Thymus (tissue), 11 donors: ENCODE results near the gene PKNOX2. TPM values are rescaled to one million over a fixed set of nuclear protein-coding genes. Genes with fewer than 3 reads are reported as not detected.

Source experiments
- DNase-seq, 9 donors: peaks; one replicate each; pipeline ENCODE4 v3.0.0-alpha.2; 2013; ENCODE audit warnings: low spot score in 9 of 9, low read depth in 6 of 9, missing footprints in 1 of 9
- H3K27ac ChIP-seq, 2 donors: one replicate each; pipeline ENCODE4 v1.5.1; 2013; ENCODE audit warnings: control low read depth in 1 of 2, low read depth in 1 of 2, low read length in 1 of 2, mild to moderate bottlenecking in 1 of 2, moderate library complexity in 1 of 2
- H3K27me3 ChIP-seq, 2 donors: one replicate each; pipeline ENCODE4 v1.5.1; 2013; ENCODE audit warnings: low read length in 1 of 2; ENCODE audit not compliant: control insufficient read depth in 2 of 2, insufficient read depth in 1 of 2
- H3K36me3 ChIP-seq, 2 donors: one replicate each; pipeline ENCODE4 v1.5.1; 2013; ENCODE audit warnings: low read length in 1 of 2, mild to moderate bottlenecking in 1 of 2, moderate library complexity in 1 of 2; ENCODE audit not compliant: control insufficient read depth in 2 of 2, insufficient read depth in 2 of 2
- H3K4me1 ChIP-seq, 2 donors: one replicate each; pipeline ENCODE4 v1.5.1; 2013; ENCODE audit warnings: low read length in 2 of 2; ENCODE audit not compliant: control insufficient read depth in 2 of 2, insufficient read depth in 2 of 2
- H3K4me3 ChIP-seq, 2 donors: one replicate each; pipeline ENCODE4 v1.5.1; 2013; ENCODE audit warnings: low read length in 2 of 2, control low read depth in 1 of 2, mild to moderate bottlenecking in 1 of 2
- H3K9me3 ChIP-seq, 2 donors: one replicate each; pipeline ENCODE4 v1.5.1; 2013; ENCODE audit warnings: low read length in 1 of 2, mild to moderate bottlenecking in 1 of 2; ENCODE audit not compliant: control insufficient read depth in 2 of 2, insufficient read depth in 1 of 2
- WGBS: extraction: QIAGEN DNeasy Blood & Tissue Kit; methylation state at CpG from one replicate; pipeline ENCODE4 v1.1.7; 2013; 5-methylcytosine and 5-hydroxymethylcytosine counted together
- polyA plus RNA-seq: library from polyadenylated mRNA; stranded (reverse); fragments of 200-250 nt; gene quantifications from one replicate; pipeline ENCODE4 v1.2.3, GENCODE V29; 2013
- total RNA-seq: library from RNA; stranded (reverse); fragments of 120-200 nt; gene quantifications from one replicate; pipeline ENCODE4 v1.2.4, GENCODE V29; 2013
- donor health status: healthy.

The PKNOX2 gene
- total and polyA plus RNA-seq, 2 donors = 1.3 to 2.2 TPM

DNA sequence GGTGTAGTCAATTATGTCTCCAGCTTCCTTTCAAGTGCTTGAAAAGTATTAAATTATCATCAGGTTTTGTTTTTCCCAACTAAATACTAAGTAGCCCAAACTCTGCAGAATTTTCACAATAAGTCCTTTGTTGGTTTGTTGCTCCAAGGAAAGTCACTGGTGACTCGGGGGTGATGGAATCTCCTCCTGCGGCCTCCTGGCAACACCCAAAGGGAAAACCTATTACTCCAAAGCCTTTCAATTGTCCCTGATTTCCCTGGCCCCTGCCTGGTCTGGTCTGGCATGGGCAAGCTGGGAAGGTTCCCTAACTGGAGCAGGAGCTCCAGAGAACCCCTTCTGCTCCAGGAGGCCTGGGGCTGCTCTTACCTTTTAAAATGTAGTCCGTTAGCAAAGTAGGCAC, 283.6 kb downstream of the PKNOX2 start:
- H3K4me1 ChIP-seq = peaks cover 0 to 5% of the 10 kb centered on the region in 2 donors
- no peaks in the 10 kb centered on the region for H3K9me3 ChIP-seq
- no peak for DNase-seq
- 96% methylated on average over 3 of the region's 3 CpGs for WGBS
- no peak overlapping the region for H3K4me3 ChIP-seq
- H3K36me3 ChIP-seq = no peaks in the 10 kb centered on the region
- H3K27me3 ChIP-seq = peaks cover 0 to 13% of the 10 kb centered on the region in 2 donors
- no peak overlapping the region for H3K27ac ChIP-seq

DNA sequence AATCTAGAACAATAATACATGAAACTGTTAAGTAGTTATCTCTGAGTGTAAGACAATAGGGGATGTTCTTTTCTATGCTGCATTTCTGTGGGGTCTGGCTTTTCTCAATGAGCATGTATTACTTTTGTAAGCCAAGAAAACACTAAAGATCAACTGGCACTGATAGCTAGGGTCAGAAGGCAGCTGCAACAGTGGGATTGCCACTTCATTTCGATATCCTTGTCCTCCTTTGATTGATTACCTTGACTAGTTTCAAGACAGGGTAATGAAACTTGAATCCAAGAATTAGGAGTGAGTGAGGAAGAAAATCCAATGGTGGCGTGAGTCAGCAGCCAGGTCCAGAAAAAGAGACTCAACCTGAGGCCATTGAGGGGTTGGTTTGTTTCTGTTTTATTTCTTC, 285.0 kb downstream of the PKNOX2 start:
- no peaks in the 10 kb centered on the region for H3K9me3 ChIP-seq
- no peak overlapping the region for H3K27ac ChIP-seq
- peaks cover 0 to 3% of the 10 kb centered on the region in 2 donors for H3K27me3 ChIP-seq
- 90% methylated on average over 2 of the region's 2 CpGs for WGBS
- H3K4me3 ChIP-seq = no peak overlapping the region
- no peaks in the 10 kb centered on the region for H3K36me3 ChIP-seq
- DNase-seq = no peak
- H3K4me1 ChIP-seq = peaks cover 0 to 5% of the 10 kb centered on the region in 2 donors

DNA sequence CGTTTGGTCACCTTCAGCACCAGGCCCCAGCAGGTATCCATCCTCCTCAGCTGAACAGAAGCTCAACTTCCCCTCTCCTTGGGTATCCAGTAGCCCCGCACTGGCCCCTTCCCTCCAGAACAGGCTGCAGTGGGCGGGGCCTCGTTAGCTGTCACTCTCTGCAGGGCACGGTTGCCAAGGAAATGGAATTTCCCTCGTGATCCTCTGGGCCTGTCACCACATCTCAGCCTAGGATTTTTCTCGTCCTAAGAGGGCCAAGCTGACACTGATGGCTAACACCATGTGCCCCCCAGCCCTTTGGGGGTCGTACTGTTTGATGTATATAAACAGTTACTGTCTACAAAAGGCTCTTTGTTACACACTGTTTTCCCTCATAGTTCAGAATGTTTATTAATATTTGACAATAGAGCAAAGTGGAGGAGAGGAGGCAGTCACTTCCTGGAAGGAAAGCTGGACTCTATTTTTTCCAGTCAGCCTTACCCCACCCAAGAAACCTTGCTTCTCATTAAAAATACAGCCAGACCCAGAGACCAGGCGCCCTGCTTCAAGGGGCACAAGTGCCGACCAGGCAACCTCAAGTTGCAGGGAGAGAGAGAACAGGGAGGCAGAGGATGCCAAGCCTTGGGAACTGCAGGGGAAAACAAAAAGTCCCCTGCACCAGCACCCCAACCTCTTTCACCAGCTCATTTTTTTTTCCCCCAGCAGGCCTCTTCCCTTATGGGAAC, 287.0 kb downstream of the PKNOX2 start:
- WGBS = 41% methylated on average over 10 of the region's 10 CpGs
- Histone ChIP-seq H3K4me1 (peaks cover 0 to 5% of the 10 kb centered on the region in 2 donors), H3K27me3 (no peaks in the 10 kb centered on the region), H3K27ac (no peak overlapping the region), H3K36me3 (no peaks in the 10 kb centered on the region), H3K9me3 (no peaks in the 10 kb centered on the region), H3K4me3 (no peak overlapping the region)
- DNase-seq = peak in 1 of 9 donors; percentile 12

DNA sequence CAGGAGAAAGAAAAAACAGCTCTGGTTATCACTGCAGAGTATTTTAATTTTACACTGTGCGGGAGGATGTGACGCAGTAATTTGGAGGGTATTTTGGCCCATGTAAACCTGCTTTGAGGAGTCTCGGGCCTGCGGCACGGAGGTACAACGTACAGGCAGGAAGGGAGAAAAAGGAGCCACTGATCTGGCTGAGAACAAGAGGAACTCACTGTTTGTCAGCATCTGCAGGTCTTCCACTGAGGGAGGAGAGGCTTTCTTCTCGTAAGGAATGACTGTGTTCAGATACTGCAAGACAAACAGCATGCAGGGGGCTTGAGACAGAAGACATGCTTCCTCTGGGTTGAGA, 287.5 kb downstream of the PKNOX2 start:
- Histone ChIP-seq H3K9me3 (no peaks in the 10 kb centered on the region), H3K27me3 (no peaks in the 10 kb centered on the region), H3K36me3 (no peaks in the 10 kb centered on the region), H3K27ac (no peak overlapping the region), H3K4me1 (peaks cover 0 to 5% of the 10 kb centered on the region in 2 donors), H3K4me3 (no peak overlapping the region)
- WGBS = 96% methylated on average over 7 of the region's 7 CpGs
- no peak for DNase-seq

DNA sequence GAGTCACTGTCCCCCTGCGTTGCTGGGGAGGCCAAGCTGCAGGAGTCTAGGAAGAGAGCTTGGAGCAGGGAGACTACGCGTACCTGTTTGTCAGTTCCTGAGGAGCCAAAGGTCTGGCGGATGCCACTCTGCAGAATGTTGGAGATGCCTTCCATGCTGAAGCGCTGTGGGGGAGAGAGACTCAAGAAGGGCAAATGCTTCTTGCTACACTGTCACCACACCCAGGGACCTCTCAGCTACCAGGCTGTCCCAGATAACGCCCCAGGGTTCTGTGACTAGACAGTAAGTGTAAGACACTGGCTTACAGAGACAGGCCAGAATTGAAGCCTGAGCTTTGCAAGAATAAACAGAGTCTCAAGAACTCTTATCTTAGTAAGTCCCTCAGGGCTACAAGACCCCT, 289.5 kb downstream of the PKNOX2 start:
- Histone ChIP-seq H3K27me3 (no peaks in the 10 kb centered on the region), H3K4me3 (no peak overlapping the region), H3K27ac (no peak overlapping the region), H3K9me3 (no peaks in the 10 kb centered on the region), H3K36me3 (no peaks in the 10 kb centered on the region), H3K4me1 (peaks cover 0 to 8% of the 10 kb centered on the region in 2 donors)
- DNase-seq = no peak
- WGBS = 89% methylated on average over 6 of the region's 6 CpGs

DNA sequence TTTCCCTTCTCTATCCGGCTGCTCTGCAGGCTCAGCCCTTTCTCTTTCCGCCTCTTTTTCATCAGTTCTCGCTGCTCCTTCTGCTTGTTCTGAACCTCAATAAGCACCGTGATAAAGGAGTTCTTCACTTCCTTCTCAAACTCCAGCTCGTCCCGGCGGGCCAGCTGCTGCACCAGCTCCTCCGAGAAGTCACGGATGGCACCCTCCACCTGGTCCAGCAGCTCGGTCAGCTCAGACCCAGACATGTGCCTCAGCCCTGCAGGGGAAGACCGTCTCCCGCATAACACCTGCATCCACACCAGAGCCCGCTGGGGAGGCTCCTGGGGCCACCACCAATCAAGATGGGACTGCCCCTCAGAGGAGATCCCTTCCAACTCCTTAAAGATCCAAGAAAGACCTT, 291.3 kb downstream of the PKNOX2 start:
- Histone ChIP-seq H3K9me3 (no peaks in the 10 kb centered on the region), H3K4me3 (no peak overlapping the region), H3K36me3 (no peaks in the 10 kb centered on the region), H3K27ac (no peak overlapping the region), H3K4me1 (peaks cover 0 to 8% of the 10 kb centered on the region in 2 donors), H3K27me3 (peaks cover 0 to 2% of the 10 kb centered on the region in 2 donors)
- no peak for DNase-seq
- WGBS = 89% methylated on average over 13 of the region's 13 CpGs

DNA sequence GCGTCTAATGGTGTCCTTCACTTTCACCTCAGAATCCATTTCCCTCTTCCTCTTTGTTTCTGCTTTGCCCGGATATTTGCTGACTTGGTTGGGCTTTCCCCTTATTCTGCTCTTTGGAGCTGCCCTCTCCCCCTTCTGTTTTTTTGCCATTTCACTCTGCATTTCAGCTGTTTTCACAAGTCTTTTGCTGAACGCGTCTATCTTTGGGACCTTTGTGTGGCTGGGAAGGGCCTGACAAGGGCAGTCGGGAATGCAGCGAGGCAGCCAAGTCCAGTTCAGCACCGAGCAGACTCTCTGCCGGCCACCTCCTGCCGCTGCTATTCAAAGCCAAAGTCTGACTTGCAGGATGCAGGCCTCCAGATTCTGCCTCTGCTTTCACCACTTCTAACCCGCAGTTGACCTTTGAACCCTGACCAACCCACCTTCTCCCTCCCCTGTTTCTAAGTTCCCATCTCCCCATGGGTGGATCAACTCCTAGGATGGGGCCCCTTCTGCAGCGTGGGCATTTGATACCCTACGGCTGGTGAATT, 293.3 kb downstream of the PKNOX2 start:
- no peaks in the 10 kb centered on the region for H3K36me3 ChIP-seq
- no peak for DNase-seq
- WGBS = 94% methylated on average over 12 of the region's 12 CpGs

DNA sequence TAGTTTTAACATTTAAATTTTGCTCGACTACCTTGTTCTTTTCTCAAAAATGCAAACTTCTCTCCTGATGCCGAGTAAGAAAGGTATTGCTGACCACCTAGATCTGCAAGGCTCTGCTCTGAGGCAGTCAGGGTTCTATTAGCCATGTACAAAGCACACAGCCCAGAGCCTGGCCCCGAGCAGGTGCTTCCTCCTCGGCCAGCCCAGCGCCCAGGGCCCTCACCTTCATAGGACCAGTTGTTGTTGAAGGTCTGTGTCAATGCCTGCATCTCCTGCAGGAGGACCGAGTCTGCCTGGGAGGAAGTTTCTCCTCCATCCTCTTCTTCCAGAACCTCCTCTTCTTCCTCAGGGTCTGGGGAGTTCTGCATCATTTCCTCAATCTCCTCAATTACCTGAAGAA, 295.7 kb downstream of the PKNOX2 start:
- WGBS = 71% methylated on average over 6 of the region's 6 CpGs
- H3K27me3 ChIP-seq = peaks cover 0 to 4% of the 10 kb centered on the region in 2 donors
- H3K4me1 ChIP-seq = peaks cover 0 to 3% of the 10 kb centered on the region in 2 donors
- no peak overlapping the region for H3K27ac ChIP-seq
- no peaks in the 10 kb centered on the region for H3K36me3 ChIP-seq
- no peak overlapping the region for H3K4me3 ChIP-seq
- no peaks in the 10 kb centered on the region for H3K9me3 ChIP-seq
- DNase-seq = no peak

More for the DNA sequence above, 293.3 kb downstream of the PKNOX2 start:
- peak overlapping the region in 1 of 2 donors; percentile 17 for H3K27ac ChIP-seq
- H3K9me3 ChIP-seq = no peaks in the 10 kb centered on the region
- H3K27me3 ChIP-seq = peaks cover 0 to 2% of the 10 kb centered on the region in 2 donors
- peaks cover 0 to 3% of the 10 kb centered on the region in 2 donors for H3K4me1 ChIP-seq
- H3K4me3 ChIP-seq = no peak overlapping the region

DNA sequence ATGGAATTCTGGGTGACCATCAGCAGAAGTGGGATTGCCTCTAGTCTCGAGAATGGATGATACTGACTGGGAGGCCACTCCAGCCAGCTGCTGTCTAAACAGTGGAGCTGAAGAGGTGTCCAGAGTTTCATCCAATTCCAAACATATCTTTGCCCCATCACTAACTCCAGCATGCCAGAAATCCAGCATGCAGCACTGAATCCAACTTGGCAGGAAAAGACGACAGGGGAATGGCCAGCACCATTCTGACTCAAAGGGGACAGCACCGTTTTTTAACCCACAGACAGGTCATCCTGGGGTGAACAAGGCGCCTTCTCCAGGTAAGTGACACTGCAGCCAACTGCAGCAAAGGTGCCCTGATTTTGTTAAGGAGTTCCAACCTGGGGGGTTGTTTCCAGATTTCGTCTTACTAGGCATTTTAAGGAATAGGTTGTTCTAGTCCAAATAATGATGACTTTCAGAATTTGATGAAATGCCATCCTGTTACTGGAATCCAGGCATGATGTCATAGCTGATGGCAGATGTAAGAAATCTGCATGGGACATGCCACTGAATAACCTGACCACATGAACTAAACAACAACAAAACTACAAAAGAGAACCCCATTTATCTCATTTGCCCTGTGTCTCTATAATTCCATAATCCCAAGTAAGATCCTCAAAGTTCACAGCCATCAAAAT, 299.2 kb downstream of the PKNOX2 start:
- Histone ChIP-seq H3K27ac (no peak overlapping the region), H3K4me1 (no peaks in the 10 kb centered on the region), H3K27me3 (peaks cover 0 to 4% of the 10 kb centered on the region in 2 donors), H3K36me3 (no peaks in the 10 kb centered on the region), H3K4me3 (no peak overlapping the region), H3K9me3 (no peaks in the 10 kb centered on the region)
- no peak for DNase-seq
- 92% methylated on average over 5 of the region's 5 CpGs for WGBS
